NCI-H2196 treated with DMSO at 0.1 percent for 48 hours (cell line): ENCODE results near the gene PHRF1.

ENCODE experiments used
- DNase-seq: peaks from one replicate; lab custom pipeline; 2025; ENCODE audit not compliant: unreplicated experiment; lab: John Stamatoyannopoulos, UW

The PHRF1 gene

DNA sequence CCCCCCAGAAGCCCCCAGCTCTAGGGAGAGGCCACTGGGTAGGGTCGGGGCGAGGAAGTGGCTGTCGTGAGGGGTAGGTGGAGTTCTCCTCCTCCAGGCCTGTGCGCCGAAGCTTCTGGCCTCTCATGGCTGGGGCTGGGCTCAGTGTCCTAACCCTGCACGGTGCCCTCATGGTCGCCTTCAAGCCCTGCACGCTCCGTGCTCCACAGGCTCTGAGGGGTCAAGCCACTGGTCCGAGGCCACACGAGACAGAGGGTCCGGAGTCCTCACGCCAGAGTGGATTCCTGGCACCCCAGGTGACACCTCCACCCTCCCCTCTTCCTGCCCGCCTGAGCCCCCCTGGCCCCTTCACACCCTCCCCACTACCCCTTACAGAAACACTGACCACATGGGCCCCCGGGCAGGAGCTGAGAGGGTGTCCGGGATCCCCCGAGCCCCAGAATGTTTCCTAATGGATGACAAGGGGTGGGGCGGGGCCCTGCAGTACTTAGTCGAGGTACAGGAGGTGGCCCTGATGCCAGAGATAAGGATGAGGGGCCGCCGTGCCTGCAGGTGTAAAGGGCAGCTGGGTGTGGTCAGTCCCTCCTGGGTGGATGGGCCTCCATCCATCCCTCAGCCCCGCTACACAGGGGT lies 49.5 kb downstream of the PHRF1 start:
- no peak for DNase-seq

DNA sequence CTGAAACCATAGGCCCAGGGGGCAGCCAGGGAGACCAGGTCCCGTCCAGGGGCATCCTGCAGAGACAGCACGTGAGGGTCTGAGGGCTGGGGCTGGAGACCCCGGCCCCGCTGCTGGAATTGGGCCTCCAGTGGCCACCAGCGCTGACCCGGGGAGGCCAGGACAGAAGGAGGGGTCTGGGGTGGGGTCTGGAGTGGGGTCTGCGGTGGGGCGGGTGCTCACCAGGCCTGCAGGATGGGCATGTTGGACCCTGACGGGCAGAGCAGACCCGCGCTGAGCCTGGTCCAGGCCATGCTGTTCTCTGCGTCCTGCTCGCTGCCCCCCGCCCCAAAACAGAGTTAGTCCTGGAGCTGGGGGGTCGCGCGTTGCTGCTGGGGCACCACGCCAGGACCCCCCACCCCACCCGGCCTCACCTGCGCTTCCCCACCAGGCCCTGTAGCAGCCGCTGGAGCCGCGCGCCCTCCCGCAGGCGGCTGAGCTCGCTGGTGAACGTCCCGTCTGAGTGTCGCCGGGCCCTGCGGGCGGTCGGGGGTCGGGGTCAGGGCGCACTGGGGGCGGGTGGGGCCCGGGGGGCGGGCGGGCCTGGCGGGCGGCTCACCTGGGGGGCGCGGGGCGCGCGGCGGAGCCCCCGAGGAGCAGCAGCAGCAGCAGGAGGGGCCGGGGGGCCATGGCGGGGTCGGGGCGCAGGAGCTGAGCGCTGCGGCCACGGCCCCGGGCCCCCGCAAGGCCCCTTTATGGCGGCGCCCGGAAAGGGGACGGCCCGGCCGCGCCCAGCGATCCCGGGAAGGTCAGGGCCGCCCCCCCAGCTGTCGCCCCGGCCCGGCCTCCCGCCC lies 50.4 kb downstream of the PHRF1 start, which contains the start of gene SCT:
SCT (minus strand) TSS at position 707 of the 833 bp plus-strand sequence; CDS start at position 669, 38 bp downstream.
- DNase-seq, result no peak

DNA sequence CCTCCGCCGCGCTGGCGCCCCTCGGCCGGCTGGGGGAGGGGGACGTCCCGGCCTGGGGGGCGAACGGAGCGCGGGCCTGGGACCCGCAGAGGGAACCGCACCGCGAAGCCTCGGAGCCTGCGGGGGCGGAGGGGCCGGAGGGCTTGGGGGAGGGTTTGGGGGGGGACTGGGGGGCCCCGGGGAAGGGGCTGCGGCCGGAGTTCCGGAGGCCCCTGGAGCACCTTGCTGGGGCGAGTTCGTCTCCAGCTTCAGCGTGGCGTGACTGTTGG lies 51.0 kb downstream of the PHRF1 start:
- DNase-seq, result no peak

DNA sequence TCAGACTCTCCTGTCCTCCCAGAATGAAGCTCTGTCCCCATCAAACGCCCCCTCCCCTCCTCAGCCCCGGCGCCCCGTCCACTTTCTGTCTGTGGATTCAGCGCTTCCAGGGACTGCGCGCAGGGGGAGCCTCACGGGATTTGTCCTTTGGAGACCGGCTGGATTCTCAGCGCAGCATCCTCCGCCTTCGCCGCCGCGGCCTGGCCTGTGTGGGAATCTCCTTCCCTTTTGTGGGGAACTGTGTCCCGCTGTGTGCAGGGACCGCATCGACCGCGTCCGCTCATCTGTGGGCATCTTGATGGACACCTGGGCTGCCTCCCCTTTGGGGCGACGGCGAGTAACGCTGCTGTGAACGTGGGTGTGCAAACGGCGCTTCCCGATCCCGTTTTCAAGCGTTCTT lies 51.8 kb downstream of the PHRF1 start:
- no peak for DNase-seq

DNA sequence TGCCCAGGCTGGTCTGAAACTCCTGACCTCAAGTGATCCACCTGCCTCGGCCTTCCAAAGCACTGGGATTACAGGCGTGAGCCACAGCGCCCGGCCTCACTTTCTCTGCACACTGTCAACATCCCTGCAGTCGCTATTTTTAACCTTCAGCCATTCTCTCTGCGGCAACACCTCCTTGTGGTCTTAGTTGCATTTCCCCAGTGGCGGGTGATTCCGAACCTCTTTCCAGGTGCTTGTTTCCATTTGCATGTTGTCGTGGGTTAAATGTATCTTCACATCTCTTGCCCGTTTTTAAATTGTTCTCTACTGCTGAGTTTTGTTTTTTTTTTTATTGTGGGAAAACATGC lies 52.9 kb downstream of the PHRF1 start:
- no peak for DNase-seq

DNA sequence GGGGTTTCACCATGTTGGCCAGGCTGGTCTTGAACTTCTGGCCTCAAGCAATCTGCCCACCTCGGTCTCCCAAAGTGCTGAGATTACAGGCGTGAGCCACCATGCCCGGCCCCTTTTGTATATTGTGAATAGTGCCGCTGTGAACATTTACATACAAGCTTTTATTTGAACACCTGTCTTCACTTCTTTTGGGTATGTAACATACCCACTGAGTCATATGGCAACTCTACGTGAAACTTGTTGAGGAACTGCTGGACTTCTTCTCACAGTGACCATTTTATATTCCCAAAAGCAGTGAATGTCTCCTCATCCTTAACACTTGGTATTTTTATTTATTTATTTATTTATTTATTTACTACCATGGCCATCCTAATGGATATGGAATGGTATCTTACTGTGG lies 54.6 kb downstream of the PHRF1 start:
- no peak for DNase-seq

DNA sequence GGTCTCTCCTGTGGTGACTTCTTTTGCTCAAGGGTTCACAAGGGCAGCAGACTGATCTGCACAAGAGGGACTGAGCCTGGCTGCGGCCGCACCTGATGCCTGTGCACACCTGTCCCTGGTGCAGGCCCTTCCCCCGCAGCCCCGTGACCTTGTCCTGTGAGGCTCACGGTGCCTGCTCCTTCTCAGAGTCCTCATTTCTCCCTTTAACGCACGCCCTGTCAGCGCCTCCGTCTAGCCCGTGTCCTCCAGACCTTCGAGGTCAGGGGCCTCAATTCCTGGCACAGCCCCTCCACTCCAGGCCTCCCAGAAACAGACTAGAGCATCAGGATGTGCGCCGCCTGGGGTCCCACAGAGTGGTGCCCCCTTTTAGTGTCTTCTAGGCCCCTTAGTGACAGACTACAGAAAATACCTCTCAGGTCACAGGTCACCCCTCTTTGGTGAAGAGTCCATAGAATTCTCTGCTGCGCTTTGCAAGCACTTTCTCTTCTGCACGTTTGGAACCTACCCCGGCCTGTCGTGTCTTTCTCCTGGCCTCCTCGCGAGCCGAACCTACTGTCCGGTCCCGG lies 59.8 kb downstream of the PHRF1 start:
- no peak for DNase-seq

GRCh38 chr11:636511-637332 lies 60.5 kb downstream of the PHRF1 start, which contains the start of gene DRD4:
Gene DRD4, plus strand, starts transcription at chr11:637269. Its CDS starts 36 bp downstream, at chr11:637305.
- no peak for DNase-seq

DNA sequence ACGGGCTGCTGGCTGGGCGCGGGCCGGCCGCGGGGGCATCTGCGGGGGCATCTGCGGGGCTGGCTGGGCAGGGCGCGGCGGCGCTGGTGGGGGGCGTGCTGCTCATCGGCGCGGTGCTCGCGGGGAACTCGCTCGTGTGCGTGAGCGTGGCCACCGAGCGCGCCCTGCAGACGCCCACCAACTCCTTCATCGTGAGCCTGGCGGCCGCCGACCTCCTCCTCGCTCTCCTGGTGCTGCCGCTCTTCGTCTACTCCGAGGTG lies 61.0 kb downstream of the PHRF1 start:
- no peak for DNase-seq

DNA sequence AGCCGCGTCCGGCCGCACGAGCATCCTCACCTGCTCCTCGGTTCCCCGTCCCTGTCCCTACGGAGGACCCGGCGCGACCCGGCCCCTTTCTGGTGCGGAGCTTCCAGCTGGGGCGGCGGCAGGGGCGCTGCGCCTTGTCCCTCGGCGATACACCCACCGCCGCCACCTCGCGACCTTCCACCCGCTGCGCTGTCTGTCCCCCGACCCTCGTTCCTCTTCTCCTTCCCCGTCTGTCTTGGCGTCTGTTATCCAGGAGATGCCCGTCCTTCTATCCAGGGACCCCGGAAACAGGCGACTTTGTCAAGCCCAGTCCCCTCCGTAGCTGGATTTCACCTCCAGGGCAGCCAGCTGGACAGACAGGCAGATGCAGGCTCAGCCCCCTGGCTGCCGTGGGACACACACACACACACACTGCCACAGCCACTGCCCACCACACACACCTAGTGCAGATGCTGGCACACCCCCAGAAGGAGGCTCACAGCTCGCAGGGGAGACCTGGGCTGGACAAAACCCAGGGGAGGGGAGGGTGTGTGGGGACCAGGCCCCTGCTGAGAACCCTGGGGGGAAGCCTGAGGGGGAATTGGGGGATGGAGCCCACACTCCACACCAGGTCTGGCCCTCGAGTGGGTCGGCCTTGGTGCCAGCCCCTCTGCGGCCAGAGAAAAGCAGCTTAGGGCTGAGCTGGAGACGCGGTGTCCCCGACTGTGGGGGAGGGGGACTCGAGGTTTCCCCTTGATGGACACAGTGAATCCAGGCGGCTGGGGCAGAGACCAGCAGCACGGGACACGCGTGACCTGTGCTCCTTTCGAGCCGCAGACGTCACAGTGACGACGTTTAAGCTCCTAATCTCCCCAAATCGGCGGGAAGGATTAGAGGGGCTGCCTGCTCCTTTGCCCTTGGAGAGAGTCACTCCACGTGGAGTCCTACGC lies 61.6 kb downstream of the PHRF1 start:
- no peak for DNase-seq

DNA sequence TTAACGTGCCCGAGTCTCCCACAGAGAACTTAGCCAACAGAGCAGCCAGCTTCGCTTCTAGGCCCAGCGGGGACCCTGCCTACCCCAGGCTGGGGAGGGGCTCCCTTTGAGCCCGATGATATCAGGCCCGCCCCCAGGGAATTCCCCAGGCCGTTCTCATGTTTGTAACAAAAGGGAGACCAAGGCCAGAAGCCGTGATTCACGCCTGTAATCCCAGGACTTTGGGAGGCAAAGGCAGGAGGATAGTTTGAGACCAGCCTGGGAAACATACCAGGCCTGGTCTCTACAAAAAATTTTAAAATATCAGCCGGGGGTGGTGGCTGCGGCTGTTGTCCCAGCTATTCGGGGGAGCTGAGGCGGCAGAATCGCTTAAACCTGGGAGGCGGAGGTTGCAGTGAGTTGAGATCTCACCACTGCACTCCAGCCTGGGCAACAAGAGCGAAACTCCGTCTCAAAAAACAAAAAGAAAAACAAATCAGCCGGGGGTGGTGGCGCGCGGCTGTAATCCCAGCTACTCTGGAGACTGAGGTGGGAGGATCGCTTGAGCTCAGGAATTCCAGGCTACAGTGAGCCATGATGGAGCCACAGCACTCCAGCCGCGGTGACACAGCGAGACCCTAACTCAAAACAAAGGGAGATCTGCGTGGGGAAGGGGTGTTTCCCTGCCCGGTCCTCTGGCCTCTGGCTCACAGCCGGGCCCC lies 62.5 kb downstream of the PHRF1 start:
- no peak for DNase-seq

DNA sequence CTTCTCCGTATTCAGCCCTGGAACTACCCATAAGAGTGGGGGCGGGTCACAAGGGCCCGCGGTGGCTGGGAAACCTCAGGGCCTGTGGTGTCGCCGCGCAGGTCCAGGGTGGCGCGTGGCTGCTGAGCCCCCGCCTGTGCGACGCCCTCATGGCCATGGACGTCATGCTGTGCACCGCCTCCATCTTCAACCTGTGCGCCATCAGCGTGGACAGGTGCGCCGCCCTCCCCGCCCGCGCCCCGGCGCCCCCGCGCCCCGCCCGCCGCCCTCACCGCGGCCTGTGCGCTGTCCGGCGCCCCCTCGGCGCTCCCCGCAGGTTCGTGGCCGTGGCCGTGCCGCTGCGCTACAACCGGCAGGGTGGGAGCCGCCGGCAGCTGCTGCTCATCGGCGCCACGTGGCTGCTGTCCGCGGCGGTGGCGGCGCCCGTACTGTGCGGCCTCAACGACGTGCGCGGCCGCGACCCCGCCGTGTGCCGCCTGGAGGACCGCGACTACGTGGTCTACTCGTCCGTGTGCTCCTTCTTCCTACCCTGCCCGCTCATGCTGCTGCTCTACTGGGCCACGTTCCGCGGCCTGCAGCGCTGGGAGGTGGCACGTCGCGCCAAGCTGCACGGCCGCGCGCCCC lies 63.2 kb downstream of the PHRF1 start:
- no peak for DNase-seq

DNA sequence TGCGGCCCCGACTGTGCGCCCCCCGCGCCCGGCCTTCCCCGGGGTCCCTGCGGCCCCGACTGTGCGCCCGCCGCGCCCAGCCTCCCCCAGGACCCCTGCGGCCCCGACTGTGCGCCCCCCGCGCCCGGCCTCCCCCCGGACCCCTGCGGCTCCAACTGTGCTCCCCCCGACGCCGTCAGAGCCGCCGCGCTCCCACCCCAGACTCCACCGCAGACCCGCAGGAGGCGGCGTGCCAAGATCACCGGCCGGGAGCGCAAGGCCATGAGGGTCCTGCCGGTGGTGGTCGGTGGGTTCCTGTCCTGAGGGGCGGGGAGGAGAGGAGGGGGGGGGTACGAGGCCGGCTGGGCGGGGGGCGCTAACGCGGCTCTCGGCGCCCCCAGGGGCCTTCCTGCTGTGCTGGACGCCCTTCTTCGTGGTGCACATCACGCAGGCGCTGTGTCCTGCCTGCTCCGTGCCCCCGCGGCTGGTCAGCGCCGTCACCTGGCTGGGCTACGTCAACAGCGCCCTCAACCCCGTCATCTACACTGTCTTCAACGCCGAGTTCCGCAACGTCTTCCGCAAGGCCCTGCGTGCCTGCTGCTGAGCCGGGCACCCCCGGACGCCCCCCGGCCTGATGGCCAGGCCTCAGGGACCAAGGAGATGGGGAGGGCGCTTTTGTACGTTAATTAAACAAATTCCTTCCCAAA lies 63.9 kb downstream of the PHRF1 start:
- no peak for DNase-seq

DNA sequence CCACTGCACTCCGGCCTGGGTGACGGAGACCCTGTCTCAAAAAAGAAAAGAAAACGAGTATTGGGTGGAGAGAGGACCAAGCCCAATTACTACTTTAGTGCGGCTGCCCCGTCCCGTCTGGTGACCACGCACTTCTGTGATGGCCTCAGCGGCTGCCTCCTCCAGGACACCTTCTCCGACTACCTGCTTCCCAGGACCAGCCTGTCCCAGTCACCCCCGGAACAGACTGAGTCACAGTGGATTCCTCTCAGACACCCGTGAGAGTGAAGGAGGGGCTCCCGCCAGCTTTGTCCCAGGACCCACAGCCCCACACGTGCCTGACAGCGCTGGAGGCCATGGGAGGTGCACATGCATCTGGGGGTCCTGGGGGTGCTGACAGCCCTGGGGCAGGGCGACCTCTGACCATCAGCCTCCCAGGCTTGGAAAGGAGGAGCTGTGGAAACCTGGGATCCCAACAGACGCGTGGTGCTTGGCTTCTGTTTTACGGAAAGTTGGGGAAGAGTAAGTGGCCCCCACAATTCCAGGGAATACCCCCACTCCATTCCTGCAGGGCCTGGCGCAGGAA lies 65.6 kb downstream of the PHRF1 start:
- no peak for DNase-seq

- DNase-seq, result no peak
Measured at GRCh38 chr11:643366-643765, 67.1 kb downstream of the PHRF1 start.

DNA sequence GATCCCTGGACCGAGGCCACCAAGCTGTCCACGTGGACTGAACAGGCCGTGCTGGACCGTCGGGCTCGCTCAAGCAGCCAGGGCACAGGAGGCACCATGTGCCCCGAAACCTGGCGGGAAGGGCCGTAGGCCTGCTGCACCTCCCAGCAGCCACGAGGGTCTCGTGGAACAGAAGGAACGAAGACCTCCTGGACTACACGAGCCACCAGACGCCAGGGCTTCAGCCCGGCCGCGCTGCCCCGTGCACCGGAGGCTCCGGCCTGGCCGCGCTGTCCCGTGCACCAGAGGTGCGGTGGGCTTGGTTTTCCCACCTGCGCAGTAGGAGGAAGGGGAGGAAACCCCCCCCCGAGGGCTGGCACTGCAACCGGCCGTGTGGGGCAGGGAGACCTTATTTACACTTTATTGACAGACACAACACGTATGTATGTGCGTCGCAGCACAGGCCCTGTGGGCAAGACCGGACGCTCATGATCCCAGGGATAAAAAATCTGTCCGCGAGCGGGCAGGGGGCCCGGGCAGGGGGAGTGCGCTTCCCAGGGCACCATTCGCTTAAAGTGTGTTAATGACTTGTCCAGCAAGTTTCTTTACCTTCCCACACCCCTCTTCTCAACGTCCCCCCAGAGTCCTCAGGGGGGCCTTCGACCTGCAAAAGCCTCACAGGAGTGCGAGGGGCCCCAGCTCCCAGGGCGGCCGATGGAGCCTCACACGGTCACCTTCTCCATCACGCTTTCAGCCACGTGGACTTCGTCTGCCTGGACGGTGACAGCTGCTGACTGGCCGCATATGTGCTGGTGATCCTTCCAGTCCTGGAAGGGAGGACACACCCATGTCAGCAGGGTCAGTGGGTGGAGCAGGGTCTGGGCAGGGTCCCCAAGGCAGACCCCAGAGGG lies 67.8 kb downstream of the PHRF1 start:
- DNase-seq, result no peak

DNA sequence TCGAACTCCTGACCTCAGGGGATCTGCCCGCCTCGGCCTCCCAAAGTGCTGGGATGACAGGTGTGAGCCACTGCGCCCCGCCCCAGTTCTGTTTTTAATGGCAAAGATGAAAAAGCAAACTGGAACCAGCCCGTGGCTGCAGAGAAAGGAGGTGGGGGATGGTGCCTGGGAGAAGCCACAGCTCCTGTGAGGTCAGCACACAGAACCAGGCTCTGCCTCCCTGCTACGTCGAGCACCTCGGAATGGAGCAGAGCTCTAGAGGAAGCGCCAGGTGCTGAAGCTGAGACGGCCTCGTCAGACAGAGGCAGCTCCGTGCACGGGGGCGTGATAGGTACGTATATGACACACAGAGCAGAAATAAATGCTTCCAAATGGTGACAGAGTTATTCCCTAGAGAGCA lies 69.3 kb downstream of the PHRF1 start:
- DNase-seq, result no peak

DNA sequence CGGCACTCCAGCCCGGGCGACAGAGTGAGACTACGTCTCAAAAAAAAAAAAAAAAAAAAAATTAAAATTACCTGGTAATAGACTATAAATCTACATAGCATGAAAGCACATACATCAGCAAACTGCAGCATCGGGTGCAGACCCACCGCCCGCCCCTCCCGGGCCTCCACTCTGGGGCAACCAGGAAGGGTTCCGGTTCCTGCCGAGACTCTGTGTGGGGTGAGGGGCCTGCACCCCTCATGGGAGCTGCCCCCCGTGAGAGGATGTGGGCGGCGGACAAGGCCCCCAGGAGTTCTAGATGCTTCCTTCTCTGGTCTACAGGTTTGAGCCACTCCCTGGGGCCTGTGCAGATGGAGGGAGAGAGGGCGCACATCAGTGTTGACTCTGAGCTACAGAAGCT lies 69.9 kb downstream of the PHRF1 start:
- no peak for DNase-seq
